Neural cell (in vitro differentiated cells): ENCODE data around the gene FAM216B. TPM values are rescaled to one million over a fixed set of nuclear protein-coding genes. Genes with fewer than 3 reads are reported as not detected.

ENCODE experiments used
- H2AFZ ChIP-seq: fragments of 200-600, 300-800 bp; sonication (generic), shearing (Covaris generic); 2 replicates; pipeline ENCODE4 v1.6.0; 2014; ENCODE audit warnings: low read depth, mild to moderate bottlenecking, antibody characterized with exemption, low read length, moderate library complexity
- H3F3A ChIP-seq: fragments of 200-600 bp; shearing (Covaris generic); 2 replicates; pipeline ENCODE4 v1.6.1; 2016; ENCODE audit warnings: mild to moderate bottlenecking, moderate library complexity, mixed read lengths, antibody characterized with exemption, low read length; ENCODE audit not compliant: insufficient read depth, poor library complexity, severe bottlenecking
- H3K27ac ChIP-seq: fragments of 200-600, 300-800 bp; sonication (generic), shearing (Covaris generic); 2 replicates; pipeline ENCODE4 v1.5.1; 2014; ENCODE audit warnings: mild to moderate bottlenecking, low read length, moderate library complexity
- H3K27me3 ChIP-seq: fragments of 300-800, 200-600 bp; sonication (generic), shearing (Covaris generic); 2 replicates; pipeline ENCODE4 v1.6.0; 2014; ENCODE audit warnings: mild to moderate bottlenecking, low read depth, low read length, moderate library complexity; ENCODE audit not compliant: insufficient read depth
- H3K36me3 ChIP-seq: fragments of 300-800, 200-600 bp; sonication (generic), shearing (Covaris generic); 2 replicates; pipeline ENCODE4 v1.5.1; 2014; ENCODE audit warnings: mild to moderate bottlenecking, antibody characterized with exemption, low read length, moderate library complexity; ENCODE audit not compliant: insufficient read depth
- H3K4me2 ChIP-seq: fragments of 300-800, 200-600 bp; sonication (generic), shearing (Covaris generic); 2 replicates; pipeline ENCODE4 v1.6.0; 2014; ENCODE audit warnings: mild to moderate bottlenecking, low read length
- H3K4me3 ChIP-seq: fragments of 300-800, 200-600 bp; sonication (generic), shearing (Covaris generic); 2 replicates; pipeline ENCODE4 v1.5.1; 2014; ENCODE audit warnings: mild to moderate bottlenecking, low read length, moderate library complexity
- H3K79me2 ChIP-seq: fragments of 200-600 bp; shearing (Covaris generic); replicated peaks from 2 replicates; pipeline ENCODE4 v1.6.0; 2014; ENCODE audit warnings: mild to moderate bottlenecking, low read length, moderate library complexity; ENCODE audit not compliant: insufficient read depth
- H3K9ac ChIP-seq: fragments of 300-800, 200-600 bp; sonication (generic), shearing (Covaris generic); 2 replicates; pipeline ENCODE4 v1.6.1; 2016; ENCODE audit warnings: mild to moderate bottlenecking, low read length, mixed read lengths
- H3K9me2 ChIP-seq: fragments of 200-600 bp; shearing (Covaris generic); 2 replicates; pipeline ENCODE4 v1.6.1; 2016; ENCODE audit warnings: mild to moderate bottlenecking, low read length, mixed read lengths; ENCODE audit not compliant: insufficient read depth
- H3K9me3 ChIP-seq: fragments of 200-600, 300-800 bp; sonication (generic), shearing (Covaris generic); 2 replicates; pipeline ENCODE4 v1.6.1; 2016; ENCODE audit warnings: mild to moderate bottlenecking, mixed run types, low read length, moderate library complexity, mixed read lengths
- H4K20me1 ChIP-seq: fragments of 200-600 bp; shearing (Covaris generic); 2 replicates; pipeline ENCODE4 v1.6.1; 2016; ENCODE audit warnings: mild to moderate bottlenecking, mixed run types; ENCODE audit not compliant: insufficient read depth
- EP300 ChIP-seq: fragments of 450-650 bp; conservative IDR thresholded peaks from 2 replicates; pipeline ENCODE4 v1.6.1; 2014; ENCODE audit warnings: antibody characterized with exemption, mild to moderate bottlenecking, moderate library complexity; ENCODE audit not compliant: poor library complexity, severe bottlenecking
- EZH2 ChIP-seq: fragments of 200-600, 300-800 bp; shearing (Covaris generic), sonication (generic); IDR thresholded peaks from 2 replicates; pipeline ENCODE4 v1.6.1; 2014; ENCODE audit warnings: antibody characterized with exemption, low read length, borderline replicate concordance, mild to moderate bottlenecking; ENCODE audit not compliant: insufficient read depth, poor library complexity, severe bottlenecking
- MXI1 ChIP-seq: fragments of 450-650 bp; conservative IDR thresholded peaks from 2 replicates; pipeline ENCODE4 v1.6.1; 2014; ENCODE audit warnings: antibody characterized with exemption, mild to moderate bottlenecking; ENCODE audit not compliant: poor library complexity, severe bottlenecking
- POLR2AphosphoS5 ChIP-seq: IDR thresholded peaks from 2 replicates; pipeline ENCODE4 v1.6.1; 2012
- RAD21 ChIP-seq: fragments of 450-650 bp; conservative IDR thresholded peaks from 2 replicates; pipeline ENCODE4 v1.6.1; 2014; ENCODE audit warnings: antibody characterized with exemption, mild to moderate bottlenecking, moderate library complexity
- SMC3 ChIP-seq: fragments of 450-650 bp; conservative IDR thresholded peaks from 2 replicates; pipeline ENCODE4 v1.6.1; 2014; ENCODE audit warnings: antibody characterized with exemption, mild to moderate bottlenecking, moderate library complexity; ENCODE audit not compliant: poor library complexity
- TAF1 ChIP-seq: IDR thresholded peaks from 2 replicates; pipeline ENCODE4 v1.6.1; 2012; ENCODE audit warnings: low read depth
- polyA plus RNA-seq: library from polyadenylated mRNA; depleted of rRNA; stranded (reverse); fragments of >200 nt; gene quantifications from 2 replicates; pipeline ENCODE4 v1.2.3, GENCODE V29; 2014
- TF ChIP-seq, protein P1 (sequence below): IDR thresholded peaks from 2 replicates; pipeline ENCODE4 v1.6.1; 2012; ENCODE audit warnings: borderline replicate concordance
- TF ChIP-seq, protein P2 (sequence below): fragments of 450-650 bp; IDR thresholded peaks from 2 replicates; pipeline ENCODE4 v1.5.1; 2014; ENCODE audit warnings: antibody characterized with exemption, mild to moderate bottlenecking, moderate library complexity; ENCODE audit not compliant: poor library complexity, severe bottlenecking

The FAM216B gene
- polyA plus RNA-seq, 1 donor from 2014 or later: not detected

- H2AFZ ChIP-seq: no peak overlapping the region
- no peaks in the 10 kb centered on the region for H3K27me3 ChIP-seq
- H3K9me2 ChIP-seq: no peaks in the 10 kb centered on the region
- no peaks in the 10 kb centered on the region for H3F3A ChIP-seq
- no peak overlapping the region for H3K4me3 ChIP-seq
- no peaks in the 10 kb centered on the region for H3K36me3 ChIP-seq
- no peaks in the 10 kb centered on the region for H3K79me2 ChIP-seq
- H4K20me1 ChIP-seq: no peaks in the 10 kb centered on the region
- H3K9ac ChIP-seq: no peak overlapping the region
- H3K9me3 ChIP-seq: no peaks in the 10 kb centered on the region
- H3K4me2 ChIP-seq: no peak overlapping the region
- H3K27ac ChIP-seq: no peak overlapping the region
- TF ChIP-seq, protein P1, sequence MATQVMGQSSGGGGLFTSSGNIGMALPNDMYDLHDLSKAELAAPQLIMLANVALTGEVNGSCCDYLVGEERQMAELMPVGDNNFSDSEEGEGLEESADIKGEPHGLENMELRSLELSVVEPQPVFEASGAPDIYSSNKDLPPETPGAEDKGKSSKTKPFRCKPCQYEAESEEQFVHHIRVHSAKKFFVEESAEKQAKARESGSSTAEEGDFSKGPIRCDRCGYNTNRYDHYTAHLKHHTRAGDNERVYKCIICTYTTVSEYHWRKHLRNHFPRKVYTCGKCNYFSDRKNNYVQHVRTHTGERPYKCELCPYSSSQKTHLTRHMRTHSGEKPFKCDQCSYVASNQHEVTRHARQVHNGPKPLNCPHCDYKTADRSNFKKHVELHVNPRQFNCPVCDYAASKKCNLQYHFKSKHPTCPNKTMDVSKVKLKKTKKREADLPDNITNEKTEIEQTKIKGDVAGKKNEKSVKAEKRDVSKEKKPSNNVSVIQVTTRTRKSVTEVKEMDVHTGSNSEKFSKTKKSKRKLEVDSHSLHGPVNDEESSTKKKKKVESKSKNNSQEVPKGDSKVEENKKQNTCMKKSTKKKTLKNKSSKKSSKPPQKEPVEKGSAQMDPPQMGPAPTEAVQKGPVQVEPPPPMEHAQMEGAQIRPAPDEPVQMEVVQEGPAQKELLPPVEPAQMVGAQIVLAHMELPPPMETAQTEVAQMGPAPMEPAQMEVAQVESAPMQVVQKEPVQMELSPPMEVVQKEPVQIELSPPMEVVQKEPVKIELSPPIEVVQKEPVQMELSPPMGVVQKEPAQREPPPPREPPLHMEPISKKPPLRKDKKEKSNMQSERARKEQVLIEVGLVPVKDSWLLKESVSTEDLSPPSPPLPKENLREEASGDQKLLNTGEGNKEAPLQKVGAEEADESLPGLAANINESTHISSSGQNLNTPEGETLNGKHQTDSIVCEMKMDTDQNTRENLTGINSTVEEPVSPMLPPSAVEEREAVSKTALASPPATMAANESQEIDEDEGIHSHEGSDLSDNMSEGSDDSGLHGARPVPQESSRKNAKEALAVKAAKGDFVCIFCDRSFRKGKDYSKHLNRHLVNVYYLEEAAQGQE: no peak
- TF ChIP-seq MXI1 (no peak), SMC3 (no peak)
Measured at GRCh38 chr13:42780044-42780443, 1.3 kb upstream of the FAM216B start.

DNA sequence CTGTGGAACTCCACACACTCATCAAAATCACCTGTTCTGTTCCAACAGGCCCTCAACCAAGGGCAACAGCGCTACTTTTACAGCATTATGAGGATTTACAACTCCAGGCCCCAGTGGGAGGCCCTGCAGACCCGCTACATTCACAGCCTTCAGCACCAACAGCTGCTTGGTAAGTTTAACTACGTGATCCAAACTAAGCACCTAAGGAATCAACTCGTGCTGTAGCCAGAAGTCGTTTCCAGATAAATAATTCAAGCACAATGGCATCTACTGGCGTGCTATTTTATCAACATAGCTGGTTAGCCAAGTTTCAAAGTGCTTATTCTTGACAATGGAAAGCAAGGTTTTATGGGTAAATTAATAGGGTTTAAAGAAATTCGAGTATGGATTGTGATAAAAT, 5.3 kb downstream of the FAM216B start:
- Histone ChIP-seq H3K9ac (no peak overlapping the region), H3K4me3 (no peak overlapping the region), H3K4me2 (no peak overlapping the region), H3K27ac (no peak overlapping the region), H3K79me2 (no peaks in the 10 kb centered on the region), H3K36me3 (no peaks in the 10 kb centered on the region), H3K9me2 (no peaks in the 10 kb centered on the region), H3F3A (no peaks in the 10 kb centered on the region), H3K27me3 (no peaks in the 10 kb centered on the region), H2AFZ (no peak overlapping the region), H4K20me1 (no peaks in the 10 kb centered on the region), H3K9me3 (no peaks in the 10 kb centered on the region)
- TF ChIP-seq RAD21: no peak
- no peak for TF ChIP-seq POLR2AphosphoS5
- TF ChIP-seq EP300: no peak
- TF ChIP-seq, protein P2, sequence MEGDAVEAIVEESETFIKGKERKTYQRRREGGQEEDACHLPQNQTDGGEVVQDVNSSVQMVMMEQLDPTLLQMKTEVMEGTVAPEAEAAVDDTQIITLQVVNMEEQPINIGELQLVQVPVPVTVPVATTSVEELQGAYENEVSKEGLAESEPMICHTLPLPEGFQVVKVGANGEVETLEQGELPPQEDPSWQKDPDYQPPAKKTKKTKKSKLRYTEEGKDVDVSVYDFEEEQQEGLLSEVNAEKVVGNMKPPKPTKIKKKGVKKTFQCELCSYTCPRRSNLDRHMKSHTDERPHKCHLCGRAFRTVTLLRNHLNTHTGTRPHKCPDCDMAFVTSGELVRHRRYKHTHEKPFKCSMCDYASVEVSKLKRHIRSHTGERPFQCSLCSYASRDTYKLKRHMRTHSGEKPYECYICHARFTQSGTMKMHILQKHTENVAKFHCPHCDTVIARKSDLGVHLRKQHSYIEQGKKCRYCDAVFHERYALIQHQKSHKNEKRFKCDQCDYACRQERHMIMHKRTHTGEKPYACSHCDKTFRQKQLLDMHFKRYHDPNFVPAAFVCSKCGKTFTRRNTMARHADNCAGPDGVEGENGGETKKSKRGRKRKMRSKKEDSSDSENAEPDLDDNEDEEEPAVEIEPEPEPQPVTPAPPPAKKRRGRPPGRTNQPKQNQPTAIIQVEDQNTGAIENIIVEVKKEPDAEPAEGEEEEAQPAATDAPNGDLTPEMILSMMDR: no peak
- TF ChIP-seq MXI1: no peak
- TF ChIP-seq EZH2: no peak
- no peak for TF ChIP-seq SMC3
- no peak for TF ChIP-seq TAF1
- TF ChIP-seq, protein P1: no peak
